Testis (tissue), 5 donors: ENCODE measurements around the gene EMC1. TPM values are rescaled to one million over a fixed set of nuclear protein-coding genes. Genes with fewer than 3 reads are reported as not detected.
"Not testable (repeated sequence)": the region's sequence is repeated elsewhere in the genome, so short reads cannot be mapped to it uniquely, and the experiment has no call there.

Experiments used
- DNase-seq: peaks from one replicate; pipeline ENCODE4 v3.0.0-alpha.2; 2019
- H3K27ac ChIP-seq, 2 donors: fragments of 200-600 bp; sonication (generic); one replicate each; pipeline ENCODE4 v1.5.1; 2019
- H3K27me3 ChIP-seq: fragments of 200-600 bp; sonication (generic); one replicate; pipeline ENCODE4 v1.5.1; 2019
- H3K36me3 ChIP-seq: fragments of 200-600 bp; sonication (generic); one replicate; pipeline ENCODE4 v1.5.1; 2017; ENCODE audit warnings: low read depth; ENCODE audit errors: missing control alignments
- H3K4me1 ChIP-seq: fragments of 200-600 bp; sonication (generic); one replicate; pipeline ENCODE4 v1.5.1; 2019
- H3K4me3 ChIP-seq, 2 donors: fragments of 200-600 bp; sonication (generic); one replicate each; pipeline ENCODE4 v1.5.1; 2017 to 2019
- H3K9me3 ChIP-seq: fragments of 200-600 bp; sonication (generic); one replicate; pipeline ENCODE4 v1.5.1; 2017
- CTCF ChIP-seq, 3 experiments: fragments of 450-650 bp in 2 of 3; fragments of 200-600 bp in 1 of 3; sonication (generic) in 1 of 3; IDR thresholded peaks; one replicate each; pipeline ENCODE4 v1.5.1; 2016 to 2019; ENCODE audit warnings: antibody characterized with exemption in 3 of 3, mild to moderate bottlenecking in 2 of 3, moderate library complexity in 1 of 3
- POLR2A ChIP-seq: fragments of 450-650 bp; IDR thresholded peaks from one replicate; pipeline ENCODE4 v1.6.1; 2017; ENCODE audit warnings: antibody characterized with exemption, mild to moderate bottlenecking, moderate library complexity
- WGBS, 2 donors: methylation state at CpG; one replicate each; pipeline ENCODE4 v1.1.5; 2018; 5-methylcytosine and 5-hydroxymethylcytosine counted together
- intact Hi-C: fragments of 100-400 bp; cut with DNase I; formaldehyde crosslinking; loops from one replicate; pipeline ENCODE4 v1.15.1; 2023; ENCODE audit warnings: low total_unique reads
- long read RNA-seq, 2 donors: transcript quantifications; one replicate each; lab custom pipeline, GENCODE V29; 2026
- polyA plus RNA-seq: library from polyadenylated mRNA; stranded (reverse); fragments of 350-450 nt; fragmentation: Illumina TruSeq; extraction: RNeasy Lipid Tissue Mini Kit (QIAGEN cat#74804); gene quantifications from one replicate; pipeline ENCODE4 v1.2.3, GENCODE V29; 2014; ENCODE audit warnings: low read depth, low replicate concordance; ENCODE audit not compliant: insufficient read depth
- total RNA-seq, 2 donors: library from RNA; depleted of rRNA; stranded (reverse); fragments of >200 nt; gene quantifications; one replicate each; pipeline ENCODE4 v1.2.3, GENCODE V29; 2016

EMC1 gene
- total RNA-seq (100 to 1,000 TPM in 1 of 2 donors, 10 to 100 TPM in 1; 79.0 to 114 TPM), polyA plus RNA-seq (41.9 TPM)
- long read RNA-seq, donor 1, full-length matches to known transcripts, result 7 of 7 reads
- long read RNA-seq, donor 1, partial matches to known transcripts, result 0 of 7 reads
- long read RNA-seq, donor 1, other reads (novel, unspliced or antisense), result 0 of 7 reads
- long read RNA-seq, donor 2, full-length matches to known transcripts, result 1 of 1 reads
- long read RNA-seq, donor 2, partial matches to known transcripts, result 0 of 1 reads
- long read RNA-seq, donor 2, other reads (novel, unspliced or antisense), result 0 of 1 reads

GRCh38 chr1:19251305-19252196 is at the start of gene EMC1, which contains the start of gene MRTO4:
EMC1 (minus strand) TSS chr1:19251524; CDS start chr1:19251509, 15 bp downstream.
MRTO4 (plus strand) TSS chr1:19251805; CDS start chr1:19251836, 31 bp downstream.
- Histone ChIP-seq H3K4me1 (peaks cover 25% of the 10 kb centered on the region), H3K36me3 (no peaks in the 10 kb centered on the region), H3K4me3 (peak within 1 kb of the TSS; percentile 83 to 87), H3K27ac (peak within 1 kb of the TSS; percentile 94 to 98), H3K27me3 (no peaks in the 10 kb centered on the region), H3K9me3 (no peaks in the 10 kb centered on the region)
- no peak for TF ChIP-seq POLR2A
- peak in 1 of 3 experiments; percentile 47 for TF ChIP-seq CTCF (IDR thresholded peaks at IDR 0.05)
- WGBS, 2 donors, result 0 to 1% methylated on average over 46 to 81 of the region's 81 CpGs
- DNase-seq, result peak; percentile 92
- intact Hi-C loops, result no loop called here

GRCh38 chr1:19300211-19300610 is 48.9 kb upstream of the EMC1 start:
- DNase-seq, result no peak

GRCh38 chr1:19294638-19295037 is 43.3 kb upstream of the EMC1 start:
- Histone ChIP-seq H3K9me3 (no peaks in the 10 kb centered on the region), H3K4me3 (no peak overlapping the region), H3K36me3 (no peaks in the 10 kb centered on the region), H3K27ac (no peak overlapping the region), H3K27me3 (no peaks in the 10 kb centered on the region), H3K4me1 (peaks cover 5% of the 10 kb centered on the region)
- no peak for DNase-seq
- intact Hi-C loops, result no loop called here
- 93 to 97% methylated on average over 2 of the region's 2 CpGs for WGBS, 2 donors
- no peak for TF ChIP-seq POLR2A
- no peak for TF ChIP-seq CTCF (IDR thresholded peaks at IDR 0.05)

More at GRCh38 chr1:19300211-19300610, 48.9 kb upstream of the EMC1 start:
- TF ChIP-seq POLR2A (no peak), CTCF (IDR thresholded peaks at IDR 0.05) (no peak)
- intact Hi-C loops, result no loop called here
- no peak overlapping the region for H3K27ac ChIP-seq
- no peaks in the 10 kb centered on the region for H3K36me3 ChIP-seq
- H3K27me3 ChIP-seq, result no peaks in the 10 kb centered on the region
- WGBS, 2 donors, result 94 to 100% methylated on average over 2 of the region's 2 CpGs
- H3K9me3 ChIP-seq, result no peaks in the 10 kb centered on the region
- peaks cover 5% of the 10 kb centered on the region for H3K4me1 ChIP-seq
- no peak overlapping the region for H3K4me3 ChIP-seq

GRCh38 chr1:19289244-19289643 is 37.9 kb upstream of the EMC1 start:
- intact Hi-C loops, result no loop called here
- no peak for DNase-seq
- TF ChIP-seq CTCF (IDR thresholded peaks at IDR 0.05), result no peak
- TF ChIP-seq POLR2A, result no peak

GRCh38 chr1:19288324-19289241 is 37.3 kb upstream of the EMC1 start, which contains the start of gene AKR7A3:
AKR7A3 (minus strand) TSS chr1:19288770; CDS start chr1:19288709, 61 bp downstream.
- H3K27ac ChIP-seq, H3K4me1 ChIP-seq, H3K27me3 ChIP-seq, H3K9me3 ChIP-seq, H3K36me3 ChIP-seq, intact Hi-C loops: not testable (repeated sequence)
- peak within 1 kb of the TSS in 1 of 2 donors; percentile 15 for H3K4me3 ChIP-seq
- 34 to 50% methylated on average over 24 to 45 of the region's 82 CpGs for WGBS, 2 donors
- DNase-seq, result peak; percentile 34

More at GRCh38 chr1:19289244-19289643, 37.9 kb upstream of the EMC1 start:
- Histone ChIP-seq H3K4me1 (no peaks in the 10 kb centered on the region), H3K36me3 (no peaks in the 10 kb centered on the region), H3K9me3 (no peaks in the 10 kb centered on the region), H3K27me3 (no peaks in the 10 kb centered on the region), H3K27ac (no peak overlapping the region), H3K4me3 (no peak overlapping the region)
- WGBS, 2 donors, result 32 to 49% methylated on average over 2 of the region's 2 CpGs
